IMR-90 (cell line): ENCODE data around the gene PITPNC1. TPM values are rescaled to one million over a fixed set of nuclear protein-coding genes. Genes with fewer than 3 reads are reported as not detected.
A peak's percentile ranks its signal among the peaks of the same experiment; 100 is the strongest.

ENCODE experiments used
- ATAC-seq: fragments of 200-7000 bp; cut with Tn5 transposase; 2 replicates; pipeline ENCODE4 v1.9.1; 2020; ENCODE audit warnings: low read depth, mild to moderate bottlenecking, moderate library complexity
- BruUV-seq: library from RNA; stranded (reverse); fragments of 400-500 nt; replicated peaks from 2 replicates; lab custom pipeline; 2021; lab: Mats Ljungman, UMichigan
- CTCF ChIA-PET: fragments of 300-600 bp; formaldehyde crosslinking; extraction: SDS; loops from one replicate; lab custom pipeline; 2021; ENCODE audit warnings: antibody characterized with exemption; lab: Yijun Ruan, JAX
- POLR2A ChIA-PET: fragments of 300-600 bp; sonication (Branson Sonifier 250); formaldehyde crosslinking; loops from one replicate; lab custom pipeline; 2022; ENCODE audit warnings: antibody characterized with exemption; ENCODE audit not compliant: unreplicated experiment; lab: Charles Lee
- DNase-seq: peaks from one replicate; pipeline ENCODE4 v3.0.0; 2013
- H2AFZ ChIP-seq: replicated peaks from 2 replicates; pipeline ENCODE3; 2013; ENCODE audit warnings: low read length, mild to moderate bottlenecking; ENCODE audit not compliant: poor library complexity
- H2AK5ac ChIP-seq: 2 replicates; pipeline ENCODE4 v1.6.1; 2013; ENCODE audit warnings: low read depth, low read length, inconsistent platforms
- H2AK9ac ChIP-seq: replicated peaks from 2 replicates; pipeline ENCODE3; 2013; ENCODE audit warnings: mild to moderate bottlenecking, low read depth, low read length, moderate library complexity; ENCODE audit not compliant: poor library complexity
- H2BK120ac ChIP-seq: 2 replicates; pipeline ENCODE4 v1.6.1; 2013; ENCODE audit warnings: low read depth, low read length, inconsistent platforms
- H2BK15ac ChIP-seq: 3 replicates; pipeline ENCODE4 v1.6.1; 2013; ENCODE audit warnings: low read depth, low read length, inconsistent platforms
- H2BK20ac ChIP-seq: 2 replicates; pipeline ENCODE4 v1.6.1; 2013; ENCODE audit warnings: low read depth, mild to moderate bottlenecking, inconsistent platforms, low read length, moderate library complexity
- H2BK5ac ChIP-seq: 2 replicates; pipeline ENCODE4 v1.6.1; 2013; ENCODE audit warnings: mild to moderate bottlenecking, low read depth, low read length, inconsistent platforms; ENCODE audit not compliant: poor library complexity, severe bottlenecking
- H3K14ac ChIP-seq: replicated peaks from 2 replicates; pipeline ENCODE4 v1.6.1; 2013; ENCODE audit warnings: low read depth, low read length, inconsistent platforms
- H3K18ac ChIP-seq: 2 replicates; pipeline ENCODE4 v1.6.1; 2013; ENCODE audit warnings: low read depth, low read length, control low read depth
- H3K23ac ChIP-seq: 2 replicates; pipeline ENCODE4 v1.6.1; 2013; ENCODE audit warnings: low read depth, low read length, inconsistent platforms
- H3K27ac ChIP-seq: 2 replicates; pipeline ENCODE4 v1.5.1; 2013; ENCODE audit warnings: mild to moderate bottlenecking, control low read depth, low read length; ENCODE audit not compliant: insufficient read depth
- H3K27me3 ChIP-seq: 2 replicates; pipeline ENCODE4 v1.6.1; 2013; ENCODE audit warnings: low read length; ENCODE audit not compliant: control insufficient read depth, insufficient read depth
- H3K36me3 ChIP-seq: 2 replicates; pipeline ENCODE4 v1.6.1; 2013; ENCODE audit warnings: low read length, mixed read lengths; ENCODE audit not compliant: control insufficient read depth, insufficient read depth
- H3K4ac ChIP-seq: 2 replicates; pipeline ENCODE4 v1.6.1; 2013; ENCODE audit warnings: low read depth, low read length, inconsistent platforms
- H3K4me1 ChIP-seq: 2 replicates; pipeline ENCODE4 v1.6.1; 2013; ENCODE audit warnings: low read length, mixed read lengths; ENCODE audit not compliant: control insufficient read depth, insufficient read depth
- H3K4me2 ChIP-seq: 2 replicates; pipeline ENCODE4 v1.6.1; 2013; ENCODE audit warnings: low read depth, mild to moderate bottlenecking, control low read depth, low read length, moderate library complexity
- H3K4me3 ChIP-seq: 2 replicates; pipeline ENCODE4 v1.5.1; 2013; ENCODE audit warnings: low read depth, mild to moderate bottlenecking, control low read depth, low read length, moderate library complexity; ENCODE audit not compliant: insufficient read depth
- H3K56ac ChIP-seq: 2 replicates; pipeline ENCODE4 v1.6.1; 2013; ENCODE audit warnings: low read length, inconsistent platforms; ENCODE audit not compliant: insufficient read depth; ENCODE audit errors: extremely low read depth
- H3K79me1 ChIP-seq, 2 experiments: 2 replicates each; pipeline ENCODE4 v1.6.1; 2013; ENCODE audit warnings: low read length in 2 of 2, inconsistent platforms in 1 of 2, low read depth in 1 of 2
- H3K9ac ChIP-seq: 2 replicates; pipeline ENCODE4 v1.6.1; 2013; ENCODE audit warnings: low read depth, low read length, control low read depth
- H3K9me1 ChIP-seq: 2 replicates; pipeline ENCODE4 v1.6.1; 2013; ENCODE audit warnings: low read length, inconsistent platforms; ENCODE audit not compliant: insufficient read depth
- H3K9me3 ChIP-seq: 2 replicates; pipeline ENCODE4 v1.6.1; 2013; ENCODE audit warnings: low read length; ENCODE audit not compliant: control insufficient read depth, insufficient read depth
- H4K20me1 ChIP-seq: 2 replicates; pipeline ENCODE4 v1.6.1; 2013; ENCODE audit warnings: low read length, inconsistent platforms; ENCODE audit not compliant: insufficient read depth
- H4K5ac ChIP-seq: 2 replicates; pipeline ENCODE4 v1.6.1; 2013; ENCODE audit warnings: mild to moderate bottlenecking, low read depth, low read length, control low read depth
- H4K8ac ChIP-seq, 2 experiments: 2 replicates each; pipeline ENCODE4 v1.6.1; 2013; ENCODE audit warnings: low read depth in 2 of 2, low read length in 2 of 2, control low read depth in 1 of 2, inconsistent platforms in 1 of 2
- H4K91ac ChIP-seq: 2 replicates; pipeline ENCODE4 v1.6.1; 2013; ENCODE audit warnings: low read depth, low read length, inconsistent platforms; ENCODE audit not compliant: insufficient read depth
- BHLHE40 ChIP-seq: fragments of 150-350 bp; IDR thresholded peaks from 2 replicates; pipeline ENCODE4 v1.6.1; 2016; ENCODE audit warnings: mild to moderate bottlenecking, low read depth, low read length
- CEBPB ChIP-seq: IDR thresholded peaks from 2 replicates; pipeline ENCODE4 v1.6.1; 2012; ENCODE audit warnings: low read depth, low read length, improper control_type of control experiment
- RCOR1 ChIP-seq: IDR thresholded peaks from 2 replicates; pipeline ENCODE4 v1.6.1; 2012; ENCODE audit warnings: mild to moderate bottlenecking, low read length, improper control_type of control experiment; ENCODE audit not compliant: insufficient replicate concordance
- WGBS, 2 experiments: methylation state at CpG; one replicate each; pipeline versions ENCODE4 v1.1.5 to v1.1.7; 2013; ENCODE audit warnings: missing lambda C conversion rate in 2 of 2; ENCODE audit not compliant: insufficient read length in 1 of 2; ENCODE audit errors: extremely low coverage in 2 of 2; 5-methylcytosine and 5-hydroxymethylcytosine counted together
- dilution Hi-C: fragments of 300-500 bp; cut with HindIII; formaldehyde crosslinking; loops from one replicate; pipeline ENCODE4 v1.14.3; 2018; ENCODE audit warnings: low sequenced_read_pairs; ENCODE audit not compliant: unreplicated experiment
- in situ Hi-C: fragments of 300-500 bp; cut with MboI; formaldehyde crosslinking; loops from 3 replicates; pipeline ENCODE4 v1.14.3; 2019; ENCODE audit warnings: low sequenced_read_pairs, inconsistent platforms, mixed read lengths
- intact Hi-C: fragments of 100-400 bp; cut with micrococcal nuclease; formaldehyde crosslinking; loops from 2 replicates; pipeline ENCODE4 v1.10.0; 2022
- polyA plus RNA-seq, 3 experiments: library from polyadenylated mRNA; depleted of rRNA; stranded (reverse); fragments of >200 nt; gene quantifications; 2 replicates each; pipeline ENCODE4 v1.2.3, GENCODE V29; 2012; ENCODE audit warnings: low replicate concordance in 1 of 3
- total RNA-seq: library from RNA; depleted of rRNA; stranded (reverse); fragments of >200 nt; gene quantifications from 2 replicates; pipeline ENCODE4 v1.2.3, GENCODE V29; 2012

PITPNC1 gene
- total and polyA plus RNA-seq, 2 of the 4 experiments (the other 2 are of a cell fraction): 4.1 TPM

- no peaks in the 10 kb centered on the region for H3K9me1 ChIP-seq
- H2AFZ ChIP-seq: no peak overlapping the region
- H3K56ac ChIP-seq: no peak overlapping the region
- no peaks in the 10 kb centered on the region for H3K27me3 ChIP-seq
- DNase-seq: peak; percentile 30
- intact Hi-C loops (no loop called here), dilution Hi-C loops (no loop called here), in situ Hi-C loops (no loop called here)
- H3K14ac ChIP-seq: no peak overlapping the region
- TF ChIP-seq BHLHE40: no peak
- TF ChIP-seq RCOR1: no peak
- no peak for TF ChIP-seq CEBPB
- H4K20me1 ChIP-seq: peaks cover 3% of the 10 kb centered on the region; the same call in 1 of the 2 replicates
- 40% methylated on average over 2 of the region's 7 CpGs; no CpG with 5 or more reads in 1 of the 2 experiments for WGBS, 2 experiments
- H3K79me1 ChIP-seq: peaks cover 22 to 29% of the 10 kb centered on the region in 2 experiments; a peak in 3 of 4 replicates
- H2BK5ac ChIP-seq: no peak overlapping the region
- no peak overlapping the region for H4K91ac ChIP-seq
- H4K5ac ChIP-seq: no peak overlapping the region
- H3K4me3 ChIP-seq: no peak overlapping the region
- ChIA-PET CTCF (no interaction called here), POLR2A (no interaction called here)
- H3K36me3 ChIP-seq: no peaks in the 10 kb centered on the region
- no peak overlapping the region for H4K8ac ChIP-seq
- ATAC-seq: no peak
- H3K4ac ChIP-seq: no peak overlapping the region
- peaks cover under 1% of the 10 kb centered on the region for H3K4me1 ChIP-seq
- no peak overlapping the region for H2AK5ac ChIP-seq
- H2BK15ac ChIP-seq: no peak overlapping the region
- no peak overlapping the region for H3K23ac ChIP-seq
- H2BK120ac ChIP-seq: no peak overlapping the region
- H3K9me3 ChIP-seq: peaks cover 1% of the 10 kb centered on the region; the same call in 1 of the 2 replicates
- no peak overlapping the region for H3K18ac ChIP-seq
- no peak overlapping the region for H2AK9ac ChIP-seq
- no peak overlapping the region for H3K9ac ChIP-seq
- no peak overlapping the region for H3K27ac ChIP-seq
- no peak overlapping the region for H2BK20ac ChIP-seq
- BruUV-seq: no TSS peak
- no peak overlapping the region for H3K4me2 ChIP-seq
Observed at GRCh38 chr17:67496286-67496685, 119.2 kb downstream of the PITPNC1 start.
